ENCODE results near the gene ADAMTS17. TPM values are rescaled to one million over a fixed set of nuclear protein-coding genes. Genes with fewer than 3 reads are reported as not detected.

ADAMTS17 gene
- total and polyA plus RNA-seq, 9 of the 15 experiments (the other 6 are each of a cell fraction or from before 2014, with no cell fraction given), result 0.01 to 0.14 (median 0.07) TPM; not detected in 6

DNA sequence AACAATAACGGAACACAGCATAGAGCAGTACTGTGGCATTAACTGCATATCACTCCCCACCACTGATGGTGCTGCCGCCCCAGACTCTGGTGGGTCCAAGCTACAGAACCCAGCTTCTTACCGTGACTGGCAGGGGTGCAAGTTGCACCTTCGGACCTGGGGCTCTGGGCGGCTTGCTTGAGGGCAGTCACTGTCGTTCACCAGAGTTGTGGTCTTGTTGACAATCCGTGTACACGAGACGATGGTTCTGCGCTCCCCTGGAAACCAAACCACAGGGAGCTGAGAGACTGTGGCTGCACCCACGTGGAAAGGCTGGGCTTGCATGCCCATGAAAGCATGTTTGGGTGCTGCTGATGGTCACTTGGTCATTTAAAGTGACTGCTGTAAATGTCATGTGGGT, 293.0 kb downstream of the ADAMTS17 start:
- no peaks in the 10 kb centered on the region for H3K79me2 ChIP-seq (ENCODE audit: control insufficient read depth, insufficient read depth, low read length)
- BruUV-seq (replicated peaks), result no TSS peak
- H3K27me3 ChIP-seq (ENCODE audit: control insufficient read depth in 2 of 2, insufficient read depth in 2 of 2, low read length in 2 of 2), result peaks cover 13 to 37% of the 10 kb centered on the region in 2 experiments; a peak in 3 of 5 replicates
- no peak overlapping the region for H3K4me2 ChIP-seq (ENCODE audit: insufficient read depth, low read length)
- ATAC-seq (no peak), FAIRE-seq (no peak), DNase-seq (ENCODE audit: extremely low read depth in 1 of 4, low spot score in 3 of 4) (no peak)
- intact Hi-C loops (cut with micrococcal nuclease) (no loop called here), in situ Hi-C loops (cut with MboI) (no loop called here)
- H3K9ac ChIP-seq (ENCODE audit: insufficient read depth in 1 of 2, low read depth in 2 of 2, low read length in 2 of 2), result no peak overlapping the region
- H3K9me3 ChIP-seq (replicated peaks; ENCODE audit: control insufficient read depth, insufficient read depth, low read depth, low read length), result no peaks in the 10 kb centered on the region
- H3K27ac ChIP-seq (ENCODE audit: extremely low read depth, low read depth, low read length), result no peak overlapping the region
- H4K20me1 ChIP-seq (replicated peaks; ENCODE audit: control insufficient read depth, insufficient read depth, low read length), result no peaks in the 10 kb centered on the region
- no peaks in the 10 kb centered on the region for H3K9me1 ChIP-seq (ENCODE audit: control insufficient read depth, insufficient read depth, low read length)
- no peaks in the 10 kb centered on the region for H3K36me3 ChIP-seq (ENCODE audit: control insufficient read depth, insufficient read depth, low read length)
- ChIA-PET POLR2A (no interaction called here), CTCF (ENCODE audit: low intra/inter-chr PET ratio) (no interaction called here)
- no peak overlapping the region for H3K4me3 ChIP-seq
- H3K4me1 ChIP-seq (replicated peaks in 1 of 2; ENCODE audit: control insufficient read depth in 2 of 2, insufficient read depth in 2 of 2, low read length in 2 of 2), result no peaks in the 10 kb centered on the region
- TF ChIP-seq HDGF (IDR thresholded peaks at IDR 0.05) (no peak), ZFX (CRISPR knock-in tag; IDR thresholded peaks at IDR 0.05) (no peak), ZFPM2 (CRISPR knock-in tag; IDR thresholded peaks at IDR 0.05) (no peak), NR2C1 (IDR thresholded peaks at IDR 0.05) (no peak), NR2C1 (tag; IDR thresholded peaks at IDR 0.05) (no peak), STAG1 (CRISPR knock-in tag; IDR thresholded peaks at IDR 0.05; ENCODE audit: borderline replicate concordance) (no peak), ZNF232 (CRISPR knock-in tag; IDR thresholded peaks at IDR 0.05) (no peak)
- TF ChIP-seq, protein P1, sequence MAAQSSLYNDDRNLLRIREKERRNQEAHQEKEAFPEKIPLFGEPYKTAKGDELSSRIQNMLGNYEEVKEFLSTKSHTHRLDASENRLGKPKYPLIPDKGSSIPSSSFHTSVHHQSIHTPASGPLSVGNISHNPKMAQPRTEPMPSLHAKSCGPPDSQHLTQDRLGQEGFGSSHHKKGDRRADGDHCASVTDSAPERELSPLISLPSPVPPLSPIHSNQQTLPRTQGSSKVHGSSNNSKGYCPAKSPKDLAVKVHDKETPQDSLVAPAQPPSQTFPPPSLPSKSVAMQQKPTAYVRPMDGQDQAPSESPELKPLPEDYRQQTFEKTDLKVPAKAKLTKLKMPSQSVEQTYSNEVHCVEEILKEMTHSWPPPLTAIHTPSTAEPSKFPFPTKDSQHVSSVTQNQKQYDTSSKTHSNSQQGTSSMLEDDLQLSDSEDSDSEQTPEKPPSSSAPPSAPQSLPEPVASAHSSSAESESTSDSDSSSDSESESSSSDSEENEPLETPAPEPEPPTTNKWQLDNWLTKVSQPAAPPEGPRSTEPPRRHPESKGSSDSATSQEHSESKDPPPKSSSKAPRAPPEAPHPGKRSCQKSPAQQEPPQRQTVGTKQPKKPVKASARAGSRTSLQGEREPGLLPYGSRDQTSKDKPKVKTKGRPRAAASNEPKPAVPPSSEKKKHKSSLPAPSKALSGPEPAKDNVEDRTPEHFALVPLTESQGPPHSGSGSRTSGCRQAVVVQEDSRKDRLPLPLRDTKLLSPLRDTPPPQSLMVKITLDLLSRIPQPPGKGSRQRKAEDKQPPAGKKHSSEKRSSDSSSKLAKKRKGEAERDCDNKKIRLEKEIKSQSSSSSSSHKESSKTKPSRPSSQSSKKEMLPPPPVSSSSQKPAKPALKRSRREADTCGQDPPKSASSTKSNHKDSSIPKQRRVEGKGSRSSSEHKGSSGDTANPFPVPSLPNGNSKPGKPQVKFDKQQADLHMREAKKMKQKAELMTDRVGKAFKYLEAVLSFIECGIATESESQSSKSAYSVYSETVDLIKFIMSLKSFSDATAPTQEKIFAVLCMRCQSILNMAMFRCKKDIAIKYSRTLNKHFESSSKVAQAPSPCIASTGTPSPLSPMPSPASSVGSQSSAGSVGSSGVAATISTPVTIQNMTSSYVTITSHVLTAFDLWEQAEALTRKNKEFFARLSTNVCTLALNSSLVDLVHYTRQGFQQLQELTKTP (IDR thresholded peaks at IDR 0.05; ENCODE audit: low read depth in 1 of 2, partially characterized antibody in 2 of 2), result no peak
- TF ChIP-seq, protein P2, sequence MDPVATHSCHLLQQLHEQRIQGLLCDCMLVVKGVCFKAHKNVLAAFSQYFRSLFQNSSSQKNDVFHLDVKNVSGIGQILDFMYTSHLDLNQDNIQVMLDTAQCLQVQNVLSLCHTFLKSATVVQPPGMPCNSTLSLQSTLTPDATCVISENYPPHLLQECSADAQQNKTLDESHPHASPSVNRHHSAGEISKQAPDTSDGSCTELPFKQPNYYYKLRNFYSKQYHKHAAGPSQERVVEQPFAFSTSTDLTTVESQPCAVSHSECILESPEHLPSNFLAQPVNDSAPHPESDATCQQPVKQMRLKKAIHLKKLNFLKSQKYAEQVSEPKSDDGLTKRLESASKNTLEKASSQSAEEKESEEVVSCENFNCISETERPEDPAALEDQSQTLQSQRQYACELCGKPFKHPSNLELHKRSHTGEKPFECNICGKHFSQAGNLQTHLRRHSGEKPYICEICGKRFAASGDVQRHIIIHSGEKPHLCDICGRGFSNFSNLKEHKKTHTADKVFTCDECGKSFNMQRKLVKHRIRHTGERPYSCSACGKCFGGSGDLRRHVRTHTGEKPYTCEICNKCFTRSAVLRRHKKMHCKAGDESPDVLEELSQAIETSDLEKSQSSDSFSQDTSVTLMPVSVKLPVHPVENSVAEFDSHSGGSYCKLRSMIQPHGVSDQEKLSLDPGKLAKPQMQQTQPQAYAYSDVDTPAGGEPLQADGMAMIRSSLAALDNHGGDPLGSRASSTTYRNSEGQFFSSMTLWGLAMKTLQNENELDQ (CRISPR knock-in tag; IDR thresholded peaks at IDR 0.05; ENCODE audit: borderline replicate concordance), result no peak
- TF ChIP-seq, protein P3, sequence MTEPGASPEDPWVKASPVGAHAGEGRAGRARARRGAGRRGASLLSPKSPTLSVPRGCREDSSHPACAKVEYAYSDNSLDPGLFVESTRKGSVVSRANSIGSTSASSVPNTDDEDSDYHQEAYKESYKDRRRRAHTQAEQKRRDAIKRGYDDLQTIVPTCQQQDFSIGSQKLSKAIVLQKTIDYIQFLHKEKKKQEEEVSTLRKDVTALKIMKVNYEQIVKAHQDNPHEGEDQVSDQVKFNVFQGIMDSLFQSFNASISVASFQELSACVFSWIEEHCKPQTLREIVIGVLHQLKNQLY (CRISPR knock-in tag; conservative IDR thresholded peaks at IDR 0.05), result no peak
- no peak overlapping the region for H2AFZ ChIP-seq (ENCODE audit: low read depth, low read length)
- WGBS (ENCODE audit: insufficient coverage, low coverage, missing lambda C conversion rate), result 0% methylated on average over 8 of the region's 11 CpGs
